ENCODE measurements around the gene KRT24. TPM values are rescaled to one million over a fixed set of nuclear protein-coding genes. Genes with fewer than 3 reads are reported as not detected.

KRT24 gene
- total and polyA plus RNA-seq, 2 donors (not counting 3 experiments of a cell fraction or from before 2014, with no cell fraction given): not detected

DNA sequence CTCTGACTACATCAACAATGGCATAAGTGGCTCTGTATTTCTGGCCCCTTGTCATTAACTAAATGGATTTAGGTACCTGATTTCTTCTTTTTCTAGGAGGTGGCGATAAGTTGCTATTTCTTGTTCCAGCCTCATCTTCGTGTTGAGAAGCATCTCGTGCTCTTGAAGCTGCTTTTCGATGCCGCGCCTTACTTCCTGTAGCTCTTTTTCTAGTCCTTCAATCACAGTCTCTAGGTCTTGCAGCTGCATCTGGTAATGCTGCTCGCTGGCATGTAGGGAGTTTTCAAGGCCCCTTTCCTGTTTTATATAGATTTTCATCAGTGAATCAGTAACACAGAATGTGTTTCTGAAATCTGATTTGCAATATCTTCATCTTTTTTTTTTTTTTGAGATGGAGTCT lies 43.6 kb downstream of the KRT24 start:
- H2AFZ ChIP-seq (ENCODE audit: low read depth, low read length): no peak overlapping the region
- intact Hi-C loops (cut with micrococcal nuclease) (loop anchor here (5.0 kb wide), 1 partner anchor 47 kb away; no protein-coding TSS in a partner anchor), dilution Hi-C loops (cut with MboI; ENCODE audit: extremely low pct_ligation_motif_present, low sequenced_read_pairs) (no loop called here)
- no peak for TF ChIP-seq POLR2A (IDR thresholded peaks at IDR 0.05; ENCODE audit: low read depth, low read length)
- no peak for TF ChIP-seq FOS (IDR thresholded peaks at IDR 0.05; ENCODE audit: borderline replicate concordance, insufficient read depth, low read length)
- TF ChIP-seq GATA2 (IDR thresholded peaks at IDR 0.05; ENCODE audit: insufficient read depth, insufficient read length, low read depth, low read length): no peak
- no peak for TF ChIP-seq EZH2 (IDR thresholded peaks at IDR 0.05; ENCODE audit: borderline replicate concordance, low read depth, low read length, severe bottlenecking)
- TF ChIP-seq, protein P1, sequence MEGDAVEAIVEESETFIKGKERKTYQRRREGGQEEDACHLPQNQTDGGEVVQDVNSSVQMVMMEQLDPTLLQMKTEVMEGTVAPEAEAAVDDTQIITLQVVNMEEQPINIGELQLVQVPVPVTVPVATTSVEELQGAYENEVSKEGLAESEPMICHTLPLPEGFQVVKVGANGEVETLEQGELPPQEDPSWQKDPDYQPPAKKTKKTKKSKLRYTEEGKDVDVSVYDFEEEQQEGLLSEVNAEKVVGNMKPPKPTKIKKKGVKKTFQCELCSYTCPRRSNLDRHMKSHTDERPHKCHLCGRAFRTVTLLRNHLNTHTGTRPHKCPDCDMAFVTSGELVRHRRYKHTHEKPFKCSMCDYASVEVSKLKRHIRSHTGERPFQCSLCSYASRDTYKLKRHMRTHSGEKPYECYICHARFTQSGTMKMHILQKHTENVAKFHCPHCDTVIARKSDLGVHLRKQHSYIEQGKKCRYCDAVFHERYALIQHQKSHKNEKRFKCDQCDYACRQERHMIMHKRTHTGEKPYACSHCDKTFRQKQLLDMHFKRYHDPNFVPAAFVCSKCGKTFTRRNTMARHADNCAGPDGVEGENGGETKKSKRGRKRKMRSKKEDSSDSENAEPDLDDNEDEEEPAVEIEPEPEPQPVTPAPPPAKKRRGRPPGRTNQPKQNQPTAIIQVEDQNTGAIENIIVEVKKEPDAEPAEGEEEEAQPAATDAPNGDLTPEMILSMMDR (IDR thresholded peaks at IDR 0.05; ENCODE audit: extremely low read depth in 1 of 2, insufficient read depth in 1 of 2, low read depth in 1 of 2, low read length in 2 of 2): no peak
- TF ChIP-seq JUN (IDR thresholded peaks at IDR 0.05; ENCODE audit: borderline replicate concordance, insufficient read depth, insufficient read length, low read depth): no peak
- TF ChIP-seq, protein P2, sequence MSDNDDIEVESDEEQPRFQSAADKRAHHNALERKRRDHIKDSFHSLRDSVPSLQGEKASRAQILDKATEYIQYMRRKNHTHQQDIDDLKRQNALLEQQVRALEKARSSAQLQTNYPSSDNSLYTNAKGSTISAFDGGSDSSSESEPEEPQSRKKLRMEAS (IDR thresholded peaks at IDR 0.05; ENCODE audit: insufficient read depth, insufficient read length): no peak
- TF ChIP-seq MYC (IDR thresholded peaks at IDR 0.05; ENCODE audit: low read depth, low read length): no peak
- TF ChIP-seq POLR2AphosphoS5 (IDR thresholded peaks at IDR 0.05; ENCODE audit: insufficient read depth, low read depth, low read length): no peak
- no peaks in the 10 kb centered on the region for H3K9me1 ChIP-seq (replicated peaks; ENCODE audit: control insufficient read depth, extremely low read depth, insufficient read depth, low read length)
- DNase-seq (ENCODE audit: low read depth, low spot score) (no peak), FAIRE-seq (no peak)
- H4K20me1 ChIP-seq (replicated peaks; ENCODE audit: control insufficient read depth, extremely low read depth, insufficient read depth, low read length): no peaks in the 10 kb centered on the region
- H3K4me2 ChIP-seq (ENCODE audit: insufficient read depth, low read length): no peak overlapping the region
- BruUV-seq (replicated peaks): no TSS peak
- no peaks in the 10 kb centered on the region for H3K36me3 ChIP-seq (ENCODE audit: control insufficient read depth in 2 of 2, extremely low read depth in 1 of 2, insufficient read depth in 2 of 2, low read length in 2 of 2)
- no peaks in the 10 kb centered on the region for H3K79me2 ChIP-seq (ENCODE audit: control insufficient read depth, insufficient read depth, low read length)
- H3K4me3 ChIP-seq (replicated peaks in 1 of 3; ENCODE audit: insufficient read depth in 1 of 3, low read depth in 1 of 3, low read length in 3 of 3): no peak overlapping the region
- CTCF ChIA-PET: no interaction called here
- no peak overlapping the region for H3K27ac ChIP-seq (ENCODE audit: insufficient read depth, low read depth, low read length)
- no peak overlapping the region for H3K9ac ChIP-seq (replicated peaks; ENCODE audit: extremely low read depth, insufficient read depth, low read length)
- peaks cover 9 to 44% of the 10 kb centered on the region in 2 experiments for H3K27me3 ChIP-seq (ENCODE audit: control insufficient read depth in 2 of 2, insufficient read depth in 2 of 2, low read length in 2 of 2)
- POLR2A ChIA-PET: no interaction called here
- H3K9me3 ChIP-seq (replicated peaks; ENCODE audit: control insufficient read depth, insufficient read depth, low read length): no peaks in the 10 kb centered on the region
- no peaks in the 10 kb centered on the region for H3K4me1 ChIP-seq (ENCODE audit: control insufficient read depth, extremely low read depth, insufficient read depth, low read length)

All from endothelial cell of umbilical vein (primary cell).